DMS53 treated with DMSO at 0.1 percent for 48 hours (cell line): ENCODE measurements around the gene SHB.

Experiments used
- DNase-seq: peaks from one replicate; lab custom pipeline; 2025; ENCODE audit not compliant: unreplicated experiment; lab: John Stamatoyannopoulos, UW

The SHB gene, protein sequence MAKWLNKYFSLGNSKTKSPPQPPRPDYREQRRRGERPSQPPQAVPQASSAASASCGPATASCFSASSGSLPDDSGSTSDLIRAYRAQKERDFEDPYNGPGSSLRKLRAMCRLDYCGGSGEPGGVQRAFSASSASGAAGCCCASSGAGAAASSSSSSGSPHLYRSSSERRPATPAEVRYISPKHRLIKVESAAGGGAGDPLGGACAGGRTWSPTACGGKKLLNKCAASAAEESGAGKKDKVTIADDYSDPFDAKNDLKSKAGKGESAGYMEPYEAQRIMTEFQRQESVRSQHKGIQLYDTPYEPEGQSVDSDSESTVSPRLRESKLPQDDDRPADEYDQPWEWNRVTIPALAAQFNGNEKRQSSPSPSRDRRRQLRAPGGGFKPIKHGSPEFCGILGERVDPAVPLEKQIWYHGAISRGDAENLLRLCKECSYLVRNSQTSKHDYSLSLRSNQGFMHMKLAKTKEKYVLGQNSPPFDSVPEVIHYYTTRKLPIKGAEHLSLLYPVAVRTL

DNA sequence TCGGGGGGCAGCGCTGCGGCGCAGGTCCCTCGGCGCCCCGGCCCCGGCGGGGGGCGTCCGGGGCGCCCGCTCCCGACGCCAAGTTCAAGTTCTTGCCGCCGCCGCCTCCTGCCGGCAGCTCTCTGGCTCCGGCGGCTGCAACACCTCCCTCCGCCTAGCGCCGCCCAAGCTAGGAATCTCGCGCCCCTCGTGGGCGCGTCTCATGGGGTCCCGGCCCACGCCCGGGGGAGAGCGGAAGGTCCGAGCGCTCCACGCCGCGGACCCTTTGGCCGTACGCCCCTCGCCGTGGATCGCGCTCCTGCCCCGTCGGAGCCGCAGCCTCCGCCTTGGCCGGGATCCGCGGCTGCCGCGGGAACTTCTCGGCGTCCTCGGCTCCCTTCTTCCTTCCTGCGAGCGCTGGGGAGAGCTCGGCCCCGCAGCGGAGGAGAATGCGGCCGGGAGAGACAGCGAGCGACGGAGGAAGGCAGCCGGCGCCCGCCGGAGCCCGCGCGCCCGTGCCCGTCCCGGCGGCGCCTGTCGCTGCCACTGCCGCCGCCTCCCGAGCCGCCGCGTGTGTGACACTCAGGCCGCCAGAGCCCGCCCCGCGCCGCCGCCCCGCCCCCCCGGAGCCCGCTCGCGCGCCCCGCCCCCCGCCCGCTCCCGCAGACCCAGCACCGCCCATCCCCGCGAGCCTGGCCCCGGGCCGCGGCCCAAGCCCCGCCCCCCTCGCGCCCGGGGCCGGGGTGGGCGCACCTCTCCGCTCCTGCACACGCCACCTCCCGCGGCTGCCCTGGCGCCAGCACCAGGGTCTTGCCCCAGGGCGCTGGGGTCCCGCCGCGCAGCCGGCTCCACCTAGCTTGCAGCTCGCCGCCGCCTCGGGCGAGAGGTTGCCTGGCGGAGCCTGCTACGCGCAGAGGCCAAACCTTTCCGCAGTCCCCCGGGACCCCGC lies at the start of gene SHB:
TSS of gene SHB (minus strand) at position 527 of the 928 bp plus-strand sequence. CDS start 582 bp downstream, outside the sequence.
- DNase-seq, result peak; percentile 25

DNA sequence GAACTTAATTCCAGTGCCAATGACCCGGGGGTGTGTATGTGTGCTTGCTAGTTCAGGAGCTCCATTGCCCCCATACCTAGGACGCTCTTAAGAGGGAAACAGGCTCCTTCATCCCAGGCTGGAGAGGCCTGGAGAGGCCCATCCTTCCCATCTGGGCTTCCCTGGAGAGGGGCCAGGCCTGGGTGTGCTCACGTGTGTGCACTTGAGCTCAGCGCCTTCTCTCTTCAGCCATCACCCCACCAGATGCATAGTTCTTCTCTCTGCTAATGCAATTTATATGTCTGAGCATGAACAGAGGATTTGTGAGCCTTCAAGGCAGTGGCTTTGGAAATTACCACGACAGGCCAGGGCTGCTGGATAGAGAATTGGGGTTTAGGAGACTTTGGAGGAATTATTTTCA lies 48.6 kb upstream of the SHB start:
- DNase-seq, result peak; percentile 30

DNA sequence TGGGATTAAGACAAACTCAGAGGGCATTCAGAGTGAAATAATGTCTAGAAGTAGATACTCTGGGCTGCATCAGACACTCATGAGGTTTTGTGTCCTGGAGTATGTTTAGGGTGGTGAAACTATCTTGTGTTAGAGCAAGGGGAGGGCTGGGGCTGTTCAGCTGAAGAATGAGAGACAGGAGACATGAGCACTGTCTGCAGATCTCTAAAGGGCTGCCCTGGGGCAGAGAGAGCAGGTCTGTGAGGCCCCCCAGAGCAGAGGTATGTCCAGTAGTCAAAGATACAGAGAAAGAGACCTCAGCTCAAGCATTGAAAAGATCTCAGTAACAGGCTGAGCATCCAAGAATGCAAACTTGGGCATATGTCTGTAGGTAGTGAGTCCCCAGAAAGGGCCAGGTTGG lies 45.9 kb upstream of the SHB start:
- no peak for DNase-seq

DNA sequence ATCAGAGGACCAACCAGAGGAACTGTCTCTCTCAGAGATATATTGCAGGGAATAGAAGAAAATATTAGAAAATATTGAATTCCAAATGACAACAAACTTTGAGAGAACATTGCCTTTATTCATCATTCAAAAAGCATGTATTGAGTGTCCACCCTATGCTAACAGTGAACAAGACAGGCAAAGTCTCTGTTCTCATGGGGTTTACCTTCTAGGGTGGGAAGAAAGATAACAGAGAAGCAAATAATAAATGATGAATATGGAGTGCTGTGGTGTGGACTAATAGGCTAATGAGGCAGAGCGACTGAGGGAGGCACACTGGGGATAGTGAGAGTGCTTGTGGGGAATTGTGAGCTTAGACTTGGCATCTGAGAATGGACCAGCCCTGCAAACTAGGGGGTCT lies 43.4 kb upstream of the SHB start:
- no peak for DNase-seq

DNA sequence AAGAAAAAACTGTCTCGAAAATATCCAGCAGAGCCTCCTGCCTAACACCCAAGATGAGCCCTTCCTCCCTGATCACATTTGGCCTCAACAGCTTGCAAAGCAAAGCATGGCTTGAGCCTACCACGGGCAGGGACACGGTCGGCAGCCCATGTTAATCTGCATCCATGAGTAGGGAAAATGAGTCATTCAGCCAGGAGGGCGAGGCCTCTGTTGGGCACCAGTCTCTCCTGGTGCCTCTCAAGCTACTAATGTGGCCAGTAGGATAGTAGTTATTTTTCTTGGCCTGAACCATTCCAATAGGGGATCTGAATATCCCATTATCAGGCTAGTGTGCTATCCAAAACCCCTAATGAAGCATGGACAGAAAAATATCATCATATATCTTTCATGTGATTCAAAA lies 43.0 kb upstream of the SHB start:
- peak; percentile 83 for DNase-seq

DNA sequence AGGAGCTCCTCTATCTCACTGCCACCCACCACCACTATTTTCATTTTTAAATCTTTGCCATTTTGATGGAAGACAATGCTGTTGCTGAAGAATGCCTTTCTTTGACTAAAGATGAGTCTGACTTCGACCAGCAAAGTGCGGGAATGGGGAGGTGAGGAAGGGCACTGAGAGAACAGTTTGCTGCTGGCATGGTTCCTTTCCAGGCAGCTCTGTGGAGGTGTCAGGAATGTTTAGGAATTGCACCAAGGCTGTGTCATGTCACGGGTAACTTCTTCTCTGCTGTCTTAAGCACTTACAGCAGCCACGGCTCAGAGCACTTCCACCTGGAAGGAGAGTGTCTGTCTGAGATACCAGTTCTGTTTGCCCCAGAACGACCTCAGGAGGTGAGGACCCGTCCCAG lies 41.4 kb upstream of the SHB start:
- DNase-seq, result no peak

DNA sequence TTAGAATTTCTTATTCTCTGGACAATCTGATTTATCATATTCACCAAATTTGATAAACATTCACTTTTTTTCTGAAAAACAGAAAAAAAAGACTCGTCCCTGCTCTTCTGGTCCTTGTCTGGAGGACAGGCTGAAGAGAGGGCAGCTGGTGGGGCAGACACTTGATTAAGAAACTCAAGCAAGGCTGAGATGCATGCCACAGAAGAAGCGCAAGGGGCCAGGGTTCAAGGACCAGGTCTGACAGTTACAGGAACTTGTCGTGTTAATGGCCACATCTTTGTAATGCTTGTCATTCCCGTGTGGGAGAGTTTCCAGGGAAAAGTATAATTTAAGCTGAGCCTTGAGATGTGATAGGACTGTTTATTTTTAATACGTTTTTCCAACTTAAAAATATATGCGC lies 40.6 kb upstream of the SHB start:
- no peak for DNase-seq

DNA sequence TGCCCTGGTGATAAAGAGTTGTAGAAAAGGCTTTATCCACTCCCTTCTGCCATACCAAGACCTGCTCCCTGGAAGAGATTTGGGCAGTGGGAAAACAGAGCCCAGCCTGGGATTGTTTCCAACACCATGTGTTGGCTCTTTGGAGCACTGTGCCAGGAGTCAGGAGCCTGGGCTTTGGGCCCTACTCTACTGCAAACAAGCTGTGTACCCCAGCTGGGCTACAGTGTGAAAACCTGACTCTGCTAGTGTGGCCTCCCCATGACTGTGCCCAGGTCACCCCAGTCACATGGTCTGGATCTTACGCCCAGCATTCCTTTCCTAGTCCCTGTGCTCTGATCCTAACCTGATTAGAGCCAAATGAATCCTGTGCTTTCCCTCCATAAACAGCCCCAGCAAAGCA lies 39.3 kb upstream of the SHB start:
- DNase-seq, result no peak

DNA sequence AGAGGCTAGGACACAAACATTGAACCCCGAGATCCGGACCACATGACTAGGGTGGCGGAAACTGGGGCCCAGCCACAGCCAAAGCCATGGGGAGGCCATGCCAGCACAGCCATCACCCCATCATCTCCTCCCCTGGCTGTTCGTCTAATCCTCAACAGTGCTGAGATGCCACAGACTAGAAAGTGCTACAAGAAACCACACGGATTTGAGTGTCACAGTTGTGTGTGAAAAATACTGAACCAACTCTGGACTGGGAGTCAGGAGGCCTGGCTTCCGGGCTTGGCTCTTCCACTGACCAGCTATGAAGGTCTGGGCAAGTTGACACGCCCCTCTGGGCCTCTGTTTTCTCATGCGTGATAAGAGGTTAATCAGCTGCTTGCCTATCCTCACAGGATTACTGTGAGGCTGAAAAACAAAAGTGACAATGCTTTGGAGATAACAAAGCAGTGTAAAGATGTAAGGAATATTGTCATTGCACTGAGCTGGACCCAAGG lies 38.8 kb upstream of the SHB start:
- peak; percentile 72 for DNase-seq

DNA sequence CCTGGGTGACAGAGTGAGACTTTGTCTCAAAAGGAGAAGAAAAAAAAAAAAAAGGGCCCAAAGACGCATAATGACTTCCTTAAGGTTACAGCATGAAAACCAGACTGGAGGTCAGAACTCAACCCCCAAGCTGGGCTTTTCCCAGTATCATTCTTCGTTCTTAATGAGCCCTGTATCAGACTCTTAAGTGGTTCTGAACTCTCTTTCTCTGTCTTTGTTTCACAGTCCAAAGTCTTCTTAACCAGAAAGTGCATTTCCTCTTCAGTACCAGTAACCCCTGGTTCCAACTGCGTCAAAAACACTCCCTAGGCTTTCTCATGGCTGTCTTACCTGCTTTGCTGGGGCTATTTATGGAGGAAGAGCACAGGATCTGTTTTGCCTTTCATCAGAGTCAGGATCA lies 38.4 kb upstream of the SHB start:
- no peak for DNase-seq

DNA sequence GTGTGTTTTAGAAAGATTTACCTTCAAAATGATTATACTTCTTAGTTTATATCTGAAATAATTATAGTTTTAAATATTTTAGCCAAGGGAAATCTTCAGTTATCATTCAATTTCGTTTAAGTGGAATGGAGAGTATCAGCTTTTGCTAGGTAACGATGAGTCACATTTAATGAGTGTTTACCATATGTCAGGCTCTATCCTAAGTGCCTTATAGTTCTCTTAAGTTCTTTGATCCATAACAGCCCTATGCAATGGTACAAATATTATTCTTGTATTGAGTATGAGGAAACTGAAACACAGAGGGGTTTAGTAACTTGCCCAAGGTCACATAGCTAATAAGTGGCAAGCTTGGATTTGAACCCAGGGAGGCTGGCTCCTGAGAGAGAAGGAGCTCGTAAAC lies 37.5 kb upstream of the SHB start:
- peak; percentile 91 for DNase-seq

DNA sequence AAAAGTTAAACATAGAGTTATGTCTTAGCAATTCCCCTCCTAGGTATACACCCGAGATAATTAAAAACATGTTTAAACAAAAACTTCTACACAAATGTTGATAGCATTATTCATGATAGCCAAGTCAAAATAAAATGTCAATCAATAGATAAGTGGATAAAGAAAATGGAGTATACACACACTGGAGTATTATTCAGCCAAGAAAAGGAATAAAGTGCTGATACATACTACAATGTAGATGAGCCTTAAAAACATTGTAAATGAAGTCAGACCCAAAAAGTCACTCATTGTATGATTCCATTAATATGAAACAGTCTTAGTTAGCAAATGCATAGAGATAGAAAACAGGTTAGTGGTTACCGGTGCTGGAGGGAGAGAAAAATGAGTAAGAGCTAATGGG lies 34.3 kb upstream of the SHB start:
- no peak for DNase-seq

DNA sequence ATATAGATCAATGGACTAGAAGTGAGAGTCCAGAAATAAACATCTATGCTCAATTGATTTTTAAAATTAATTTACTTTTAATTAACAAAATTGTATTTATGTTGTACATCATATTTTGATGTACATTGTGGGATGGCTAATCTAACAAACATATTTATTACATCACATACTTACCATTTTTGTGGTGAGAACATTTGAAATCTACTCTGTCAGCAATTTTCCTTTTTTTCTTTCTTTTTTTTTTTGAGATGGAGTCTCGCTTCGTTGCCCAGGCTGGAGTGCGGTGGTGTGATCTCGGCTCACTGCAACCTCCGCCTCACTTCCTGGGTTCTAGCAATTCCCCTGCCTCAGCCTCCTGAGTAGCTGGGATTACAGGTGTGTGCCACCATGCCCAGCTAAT lies 32.4 kb upstream of the SHB start:
- DNase-seq, result no peak

DNA sequence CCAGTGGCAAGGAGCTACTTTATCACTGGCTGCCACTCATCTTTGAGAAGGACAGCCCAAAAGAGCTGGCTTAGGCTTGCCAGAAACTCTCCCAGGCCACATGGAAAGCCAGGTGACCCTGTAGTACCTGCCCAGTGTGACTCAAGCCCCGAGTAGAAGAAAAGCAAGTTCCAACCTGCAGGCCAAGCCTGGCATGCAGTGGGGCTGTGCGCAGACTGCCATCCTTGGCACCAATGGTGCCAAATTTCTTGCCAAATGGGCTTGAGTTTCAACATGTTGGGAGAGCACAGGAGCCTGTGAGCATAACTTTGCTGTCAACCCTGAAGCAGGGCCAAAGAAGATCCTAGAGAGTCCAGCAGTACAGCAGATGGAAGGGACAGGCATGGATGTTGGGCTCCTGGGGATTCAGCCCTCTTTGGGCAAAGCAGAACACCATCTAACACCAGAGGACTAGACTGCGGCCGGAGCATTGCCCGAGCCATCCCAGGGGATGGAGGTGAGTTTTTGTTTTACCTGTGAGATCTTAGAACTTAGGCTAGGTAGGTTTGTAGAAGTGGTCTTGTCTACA lies 27.3 kb upstream of the SHB start:
- DNase-seq, result no peak

DNA sequence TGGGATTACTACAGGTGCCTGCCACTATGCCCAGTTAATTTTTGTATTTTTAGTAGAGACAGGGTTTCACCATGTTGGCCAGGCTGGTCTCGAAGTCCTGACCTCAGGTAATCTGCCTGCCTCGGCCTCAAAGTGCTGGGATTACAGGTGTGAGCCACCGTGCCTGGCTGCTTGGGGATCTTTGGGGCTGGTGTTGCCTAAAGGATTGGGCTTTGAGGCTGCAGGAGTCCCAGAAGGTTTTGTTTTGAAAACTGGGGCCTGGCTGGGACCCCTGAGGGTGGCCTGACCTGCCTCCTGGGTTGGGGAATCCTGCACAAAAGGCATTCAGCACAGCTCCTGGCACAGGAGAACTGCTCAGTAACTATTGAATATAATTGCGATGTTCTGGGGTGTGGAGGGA lies 25.1 kb upstream of the SHB start:
- no peak for DNase-seq

DNA sequence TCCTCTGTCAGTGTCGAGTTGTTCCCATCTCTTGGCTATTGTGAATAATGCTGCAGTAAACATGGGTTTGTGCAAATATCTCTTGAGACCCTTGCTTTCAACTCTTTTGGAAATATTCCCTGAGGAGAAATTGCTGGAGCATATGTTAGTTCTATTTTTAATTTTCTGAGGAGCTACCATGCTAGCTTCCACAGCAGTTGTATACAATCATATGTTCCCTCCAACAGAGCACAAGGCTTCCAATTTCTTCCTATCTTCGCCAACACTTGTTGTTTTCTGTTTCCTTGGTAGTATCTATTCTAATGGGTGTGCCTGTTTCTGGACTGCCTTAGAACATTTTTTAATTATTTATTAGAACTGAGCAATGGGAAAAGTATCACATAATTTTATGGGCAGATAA lies 23.6 kb upstream of the SHB start:
- DNase-seq, result no peak

DNA sequence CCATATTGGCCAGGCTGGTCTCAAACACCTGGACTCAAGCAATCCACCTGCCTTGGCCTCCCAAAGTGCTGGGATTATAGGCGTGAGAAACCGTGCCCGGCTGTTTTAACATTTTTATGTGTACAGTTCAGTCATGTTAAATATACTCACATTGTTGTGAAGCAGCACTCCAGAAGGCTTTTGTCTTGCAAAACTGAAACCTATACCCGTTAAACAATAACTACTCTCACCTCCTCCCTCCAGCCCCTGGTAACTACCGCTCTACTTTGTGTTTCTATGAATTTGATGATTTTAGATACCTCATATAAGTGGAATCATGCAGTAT lies 23.1 kb upstream of the SHB start:
- no peak for DNase-seq

DNA sequence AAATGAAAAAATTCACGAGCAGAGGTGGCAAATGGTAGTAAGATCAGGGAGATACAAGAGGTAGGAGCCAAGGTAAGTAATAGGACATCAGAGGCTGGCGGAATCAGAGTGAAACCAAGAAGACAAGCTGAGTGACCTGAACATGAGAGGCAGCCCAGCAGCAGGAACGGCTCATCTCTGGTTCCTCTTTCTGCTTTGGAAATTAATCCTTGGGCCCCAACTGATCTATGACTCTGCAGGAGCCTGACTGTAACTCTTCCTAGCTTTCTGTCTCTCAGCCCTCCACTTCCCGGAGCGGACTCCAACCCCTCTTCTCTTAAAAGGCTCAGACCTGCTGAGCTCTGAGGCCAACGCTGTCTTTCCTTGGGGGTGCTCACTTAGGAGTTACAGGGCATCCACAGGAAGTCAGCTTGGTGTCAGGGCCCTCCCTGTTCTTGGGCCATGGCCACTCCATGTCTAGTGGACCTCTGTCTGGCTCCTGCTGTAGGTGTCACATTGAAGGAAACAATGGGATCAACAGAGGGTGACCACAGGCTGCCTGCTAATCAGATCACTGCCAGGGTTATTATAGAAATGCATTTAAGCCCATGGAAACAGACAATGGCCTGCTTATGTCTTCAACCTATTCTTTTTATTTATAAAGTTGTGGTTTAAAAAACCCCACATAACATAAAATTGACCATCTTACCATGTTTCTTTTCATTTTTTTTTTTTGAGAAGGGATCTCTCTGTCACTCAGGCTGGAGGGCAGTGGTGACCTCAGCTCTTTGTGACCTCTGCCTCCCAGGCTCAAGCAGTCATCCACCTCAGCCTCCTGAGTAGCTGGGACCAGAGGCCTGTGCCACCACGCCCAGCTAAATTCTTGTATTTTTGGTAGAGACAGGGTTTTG lies 22.5 kb upstream of the SHB start:
- no peak for DNase-seq

DNA sequence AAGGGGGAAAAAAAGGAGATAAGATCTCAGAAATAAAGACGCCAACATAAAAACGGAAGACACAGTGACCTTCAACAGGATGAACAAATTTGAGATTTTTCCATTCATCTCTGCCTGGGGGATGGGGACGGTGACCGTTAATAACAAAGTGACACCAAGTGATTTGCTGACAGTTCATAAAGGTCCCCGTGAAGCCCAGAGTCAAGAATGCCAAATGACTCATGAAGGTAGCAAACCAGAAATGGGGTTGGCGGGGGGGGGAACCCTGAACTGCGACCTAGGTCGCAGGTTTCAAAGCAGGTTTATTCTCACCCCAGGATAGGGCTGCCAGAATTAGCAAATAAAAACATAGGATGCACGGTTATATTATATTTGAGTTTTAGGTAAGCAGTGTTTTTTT lies 21.1 kb upstream of the SHB start:
- DNase-seq, result no peak

DNA sequence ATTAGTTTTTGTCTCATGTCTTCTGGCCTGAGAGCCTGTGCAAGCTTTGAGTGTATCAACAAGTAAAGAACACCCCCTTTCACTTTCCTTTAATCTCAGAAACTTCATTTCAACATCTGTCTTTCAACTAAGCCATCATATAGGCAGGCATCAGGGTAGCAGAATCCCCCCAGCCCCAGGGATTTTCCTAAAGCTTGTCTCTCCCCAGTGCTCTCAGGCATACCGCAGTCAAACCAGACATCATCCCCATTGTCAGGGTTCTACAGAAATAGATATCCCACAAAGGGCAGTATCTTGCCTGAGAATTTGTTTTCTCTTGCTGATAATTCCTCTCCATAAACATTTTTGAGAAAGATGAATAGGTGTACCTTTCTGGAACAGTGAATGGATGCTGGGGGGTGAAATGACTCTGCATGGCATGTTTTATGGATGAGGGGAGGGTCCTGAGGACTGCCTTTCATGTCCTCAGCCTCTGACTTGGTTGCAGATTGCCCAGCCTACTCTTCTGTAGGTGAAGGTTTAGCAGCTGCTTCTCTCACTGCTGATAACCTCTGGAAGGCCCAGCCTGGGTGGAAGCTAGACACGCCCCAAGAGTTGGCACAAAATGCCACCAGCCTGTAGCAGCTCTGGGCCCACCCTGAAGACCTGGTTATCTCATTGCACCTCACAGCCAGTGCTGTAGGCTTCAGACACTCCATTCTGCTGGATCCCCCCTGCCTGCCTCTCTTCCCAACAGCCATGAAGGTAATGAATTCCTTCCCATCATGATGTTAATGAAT lies 20.5 kb upstream of the SHB start:
- DNase-seq, result no peak
